BJ (cell line): Measurements from ENCODE around the gene PZP. TPM values are rescaled to one million over a fixed set of nuclear protein-coding genes. Genes with fewer than 3 reads are reported as not detected.

ENCODE experiments used
- CTCF ChIA-PET: fragments of 350-600 bp; formaldehyde crosslinking; extraction: SDS; loops from one replicate; lab custom pipeline; 2021; ENCODE audit warnings: antibody characterized with exemption, inconsistent platforms; lab: Yijun Ruan, JAX
- POLR2A ChIA-PET: fragments of 300-600 bp; sonication (Branson Sonifier 250); formaldehyde crosslinking; extraction: SDS; loops from one replicate; lab custom pipeline; 2021; ENCODE audit warnings: antibody characterized with exemption; lab: Charles Lee
- DNase-seq: peaks from one replicate; pipeline ENCODE4 v3.0.0-alpha.2; 2011; ENCODE audit warnings: low read depth
- H3K27me3 ChIP-seq: 2 replicates; pipeline ENCODE4 v1.6.0; 2011; ENCODE audit warnings: low read length; ENCODE audit not compliant: control insufficient read depth, insufficient read depth
- H3K36me3 ChIP-seq: 2 replicates; pipeline ENCODE4 v1.5.1; 2011; ENCODE audit warnings: low read length; ENCODE audit not compliant: control insufficient read depth, insufficient read depth
- H3K4me3 ChIP-seq: 2 replicates; pipeline ENCODE4 v1.5.1; 2011; ENCODE audit warnings: low read depth, mild to moderate bottlenecking, control low read depth, low read length
- polyA plus RNA-seq: library from polyadenylated mRNA; depleted of rRNA; stranded (reverse); fragments of >200 nt; gene quantifications from 2 replicates; pipeline ENCODE4 v1.2.3, GENCODE V29; 2011
- TF ChIP-seq, protein P1 (sequence below): IDR thresholded peaks from 2 replicates; pipeline ENCODE4 v1.5.1; 2011; ENCODE audit warnings: low read depth, mild to moderate bottlenecking, control low read depth, inconsistent platforms, low read length, moderate library complexity; ENCODE audit not compliant: insufficient read depth

Gene PZP
- polyA plus RNA-seq, 1 experiment, result not detected

DNA sequence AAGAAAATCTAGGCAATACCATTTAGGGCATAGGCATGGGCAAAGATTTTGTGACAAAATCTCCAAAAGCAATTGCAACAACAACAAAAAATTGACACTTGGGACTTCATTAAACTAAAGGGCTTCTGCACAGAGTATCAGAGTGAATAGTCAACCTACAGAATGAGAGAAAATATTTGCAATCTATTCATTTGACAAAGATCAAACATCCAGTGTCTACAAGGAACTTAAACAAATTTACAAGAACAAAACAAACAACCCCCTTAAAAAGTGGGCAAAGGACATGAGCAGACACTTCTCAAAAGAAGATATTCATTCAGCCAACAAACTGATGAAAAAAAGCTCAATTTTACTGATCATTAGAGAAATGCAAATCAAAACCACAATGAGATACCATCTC is 44.1 kb upstream of the PZP start:
- no peak for DNase-seq
- ChIA-PET POLR2A (no interaction called here), CTCF (no interaction called here)

DNA sequence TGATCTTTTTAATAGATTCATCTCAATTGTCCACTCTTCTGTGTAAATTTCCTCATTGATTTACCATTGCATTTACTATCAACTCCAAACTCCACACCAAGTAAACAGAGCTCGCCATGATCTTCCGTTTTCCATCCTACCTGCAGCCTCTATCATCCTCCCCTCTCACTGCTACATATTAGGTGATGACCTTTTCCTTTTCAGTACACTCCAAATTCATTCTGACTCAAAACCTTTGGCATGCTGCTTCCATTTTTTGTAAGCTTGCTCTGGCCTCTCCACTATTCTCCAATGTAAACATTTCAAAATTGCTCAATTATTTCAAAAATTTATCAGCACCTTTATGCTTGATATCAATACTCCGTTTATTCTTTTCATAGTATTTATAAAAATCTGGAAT is 40.2 kb upstream of the PZP start:
- TF ChIP-seq, protein P1, sequence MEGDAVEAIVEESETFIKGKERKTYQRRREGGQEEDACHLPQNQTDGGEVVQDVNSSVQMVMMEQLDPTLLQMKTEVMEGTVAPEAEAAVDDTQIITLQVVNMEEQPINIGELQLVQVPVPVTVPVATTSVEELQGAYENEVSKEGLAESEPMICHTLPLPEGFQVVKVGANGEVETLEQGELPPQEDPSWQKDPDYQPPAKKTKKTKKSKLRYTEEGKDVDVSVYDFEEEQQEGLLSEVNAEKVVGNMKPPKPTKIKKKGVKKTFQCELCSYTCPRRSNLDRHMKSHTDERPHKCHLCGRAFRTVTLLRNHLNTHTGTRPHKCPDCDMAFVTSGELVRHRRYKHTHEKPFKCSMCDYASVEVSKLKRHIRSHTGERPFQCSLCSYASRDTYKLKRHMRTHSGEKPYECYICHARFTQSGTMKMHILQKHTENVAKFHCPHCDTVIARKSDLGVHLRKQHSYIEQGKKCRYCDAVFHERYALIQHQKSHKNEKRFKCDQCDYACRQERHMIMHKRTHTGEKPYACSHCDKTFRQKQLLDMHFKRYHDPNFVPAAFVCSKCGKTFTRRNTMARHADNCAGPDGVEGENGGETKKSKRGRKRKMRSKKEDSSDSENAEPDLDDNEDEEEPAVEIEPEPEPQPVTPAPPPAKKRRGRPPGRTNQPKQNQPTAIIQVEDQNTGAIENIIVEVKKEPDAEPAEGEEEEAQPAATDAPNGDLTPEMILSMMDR, result no peak

More for the DNA sequence above, 44.1 kb upstream of the PZP start:
- Histone ChIP-seq H3K4me3 (no peak overlapping the region), H3K36me3 (no peaks in the 10 kb centered on the region), H3K27me3 (no peaks in the 10 kb centered on the region)
- TF ChIP-seq, protein P1, result no peak

DNA sequence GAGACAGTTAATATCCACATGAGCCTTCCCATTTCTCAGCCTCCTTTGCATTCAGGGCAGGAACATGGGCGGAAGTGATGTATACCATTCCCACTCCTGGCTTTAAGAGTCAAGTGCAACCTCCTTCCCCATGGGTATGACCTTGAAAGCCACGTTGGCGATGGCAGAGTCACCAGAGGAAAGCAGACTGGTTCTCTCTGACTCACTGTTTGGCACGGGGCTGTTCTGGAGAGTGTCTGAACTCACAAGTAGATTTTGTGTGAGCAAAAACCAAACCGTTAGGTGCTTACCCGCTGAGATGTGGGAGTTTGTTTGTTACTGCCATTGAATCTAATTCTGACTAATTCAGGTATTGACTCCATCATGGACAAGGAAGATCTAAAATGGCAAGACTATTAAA is 36.7 kb upstream of the PZP start:
- POLR2A ChIA-PET, result no interaction called here
- H3K4me3 ChIP-seq, result no peak overlapping the region
- CTCF ChIA-PET, result no interaction called here
- TF ChIP-seq, protein P1, result no peak
- peaks cover 4% of the 10 kb centered on the region; the same call in 1 of the 2 replicates for H3K27me3 ChIP-seq
- no peak for DNase-seq
- H3K36me3 ChIP-seq, result no peaks in the 10 kb centered on the region

More for the DNA sequence above, 40.2 kb upstream of the PZP start:
- H3K4me3 ChIP-seq, result no peak overlapping the region
- POLR2A ChIA-PET, result no interaction called here
- no peak for DNase-seq
- no peaks in the 10 kb centered on the region for H3K27me3 ChIP-seq
- CTCF ChIA-PET, result no interaction called here
- H3K36me3 ChIP-seq, result no peaks in the 10 kb centered on the region

DNA sequence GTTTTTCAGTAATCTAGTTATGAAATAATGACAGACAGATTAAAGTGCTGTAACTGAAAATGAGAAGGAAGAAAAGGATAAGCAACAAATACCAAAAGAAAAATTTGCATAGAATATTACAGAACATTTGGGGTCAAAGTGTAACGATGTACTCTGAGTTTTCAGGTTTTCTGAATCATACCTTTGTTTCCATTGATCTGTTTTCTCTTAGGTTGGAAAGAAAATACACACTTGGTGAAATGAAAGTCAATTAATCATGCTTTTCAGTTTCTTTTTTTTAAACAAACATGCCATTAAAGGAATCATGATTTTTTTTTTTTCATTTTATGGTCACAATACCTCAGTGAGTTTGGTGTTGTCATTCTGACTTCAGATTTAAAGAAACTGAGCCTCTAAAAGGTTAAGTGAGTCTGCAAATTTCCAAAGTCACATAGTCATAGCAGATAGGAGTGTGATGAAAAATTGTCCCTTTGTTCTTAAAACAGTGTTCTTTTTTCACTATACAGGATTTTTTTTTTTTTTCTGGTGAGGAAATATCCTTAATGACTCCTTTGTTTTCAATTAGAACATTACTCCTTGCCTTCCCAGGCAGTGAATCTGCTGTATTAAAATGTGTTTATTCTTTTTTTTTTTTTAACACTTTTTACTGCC is 35.9 kb upstream of the PZP start:
- no peak overlapping the region for H3K4me3 ChIP-seq
- TF ChIP-seq, protein P1, result no peak
- H3K27me3 ChIP-seq, result peaks cover 4% of the 10 kb centered on the region; the same call in 1 of the 2 replicates
- no peak for DNase-seq
- ChIA-PET POLR2A (no interaction called here), CTCF (no interaction called here)
- H3K36me3 ChIP-seq, result no peaks in the 10 kb centered on the region

DNA sequence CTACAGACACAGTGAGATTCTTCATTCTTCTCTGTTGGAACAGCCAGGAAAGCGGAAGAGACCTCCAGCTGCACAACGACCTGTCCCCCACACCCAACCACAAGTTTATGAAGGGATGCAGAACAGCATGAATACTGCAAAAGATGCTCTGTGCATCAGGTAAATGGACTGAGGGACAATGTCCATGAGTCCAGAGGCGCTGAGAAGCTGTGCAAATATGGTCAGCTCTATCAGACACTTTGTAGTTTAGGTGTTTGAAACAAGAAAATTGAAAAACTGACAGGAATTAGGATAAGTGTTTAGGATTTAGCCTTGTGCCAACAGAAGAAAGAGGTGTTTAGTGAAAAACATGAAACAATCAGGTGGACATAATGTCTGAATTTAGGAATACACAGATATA is 33.1 kb upstream of the PZP start:
- Histone ChIP-seq H3K36me3 (no peaks in the 10 kb centered on the region), H3K4me3 (no peak overlapping the region), H3K27me3 (peaks cover 4% of the 10 kb centered on the region; the same call in 1 of the 2 replicates)
- DNase-seq, result no peak
- POLR2A ChIA-PET, result no interaction called here
- TF ChIP-seq, protein P1, result no peak
- CTCF ChIA-PET, result no interaction called here
